Psoas muscle (tissue), 8 donors: Measurements from ENCODE around the gene INSIG1. TPM values are rescaled to one million over a fixed set of nuclear protein-coding genes. Genes with fewer than 3 reads are reported as not detected.

ENCODE experiments used
- ATAC-seq, 4 donors: fragments of 200-7000 bp; cut with Tn5 transposase; one replicate each; pipeline ENCODE4 v1.9.1; 2020; ENCODE audit warnings: moderate library complexity in 3 of 4, mild to moderate bottlenecking in 2 of 4
- DNase-seq, 2 donors: peaks; one replicate each; pipeline ENCODE4 v3.0.0-alpha.2; 2020
- H3K27ac ChIP-seq: fragments of 200-600 bp; one replicate; pipeline ENCODE4 v1.8.0; 2022
- H3K27me3 ChIP-seq, 3 donors: fragments of 200-600 bp in 1 of 3; one replicate each; pipeline versions ENCODE4 v1.6.1 to v1.8.0; 2013 to 2022; ENCODE audit warnings: low read length in 2 of 3, mild to moderate bottlenecking in 2 of 3, moderate library complexity in 1 of 3; ENCODE audit not compliant: insufficient read depth in 3 of 3
- H3K36me3 ChIP-seq, 2 donors: fragments of 200-600 bp in 1 of 2; one replicate each; pipeline versions ENCODE4 v1.6.1 to v1.8.0; 2013 to 2022; ENCODE audit warnings: low read depth in 1 of 2, mild to moderate bottlenecking in 1 of 2, moderate library complexity in 1 of 2; ENCODE audit not compliant: insufficient read depth in 1 of 2
- H3K4me1 ChIP-seq: fragments of 200-600 bp; one replicate; pipeline ENCODE4 v1.8.0; 2022
- H3K4me3 ChIP-seq: fragments of 200-600 bp; one replicate; pipeline ENCODE4 v1.8.0; 2022; ENCODE audit warnings: mild to moderate bottlenecking
- H3K9me3 ChIP-seq: fragments of 200-600 bp; one replicate; pipeline ENCODE4 v1.8.0; 2022
- CTCF ChIP-seq: fragments of 200-600 bp; IDR thresholded peaks from one replicate; pipeline ENCODE4 v1.8.0; 2022; ENCODE audit warnings: antibody characterized with exemption
- WGBS, 3 donors: extraction: QIAGEN DNeasy Blood & Tissue Kit; methylation state at CpG; one replicate each; pipeline versions ENCODE4 v1.1.6 to v1.1.7; 2013; 5-methylcytosine and 5-hydroxymethylcytosine counted together
- intact Hi-C, 2 donors: fragments of 100-400 bp; cut with DNase I; formaldehyde crosslinking; loops; one replicate each; pipeline versions ENCODE4 v1.11.0 to v1.14.2; 2022
- polyA plus RNA-seq, 3 donors: library from polyadenylated mRNA; stranded (reverse); fragments of 200-250 nt; gene quantifications; one replicate each; pipeline ENCODE4 v1.2.3, GENCODE V29; 2013
- total RNA-seq, 4 donors: library from RNA; stranded (reverse); fragmentation: NEBNext Ultra II Directional in 2 of 4; extraction: Animal tissue kit (Norgen Biotek cat#: 25700) in 2 of 4; gene quantifications; one replicate each; pipeline versions ENCODE4 v1.2.1 to v1.2.4, GENCODE V29; 2021 to 2023
- donor health status: healthy with polysubstance abuse.
- donor health status: DM: no; HTN: no; CAD: no; lungs with moderate emphysema.
- donor health status: Bipolar disorder and iron deficiency.
- donor health status: healthy.
- donor health status: DM: yes; HTN: yes; CAD: no.
- donor health status: DM: no; HTN: no; CAD: no.
- donor health status: DM: no; HTN: no; CAD: no.
- donor health status: DM: yes; HTN: yes; CAD: no.

Gene INSIG1
- total and polyA plus RNA-seq, 7 donors = 4.0 to 20.0 (median 7.4) TPM

- no peak for DNase-seq
- Histone ChIP-seq H3K27ac (no peak overlapping the region), H3K27me3 (no peaks in the 10 kb centered on the region), H3K4me1 (peaks cover 21% of the 10 kb centered on the region), H3K36me3 (no peaks in the 10 kb centered on the region), H3K4me3 (no peak overlapping the region), H3K9me3 (no peaks in the 10 kb centered on the region)
- WGBS, 3 donors = 90 to 91% (median 91%) methylated on average over 18 of the region's 18 CpGs
- no peak for TF ChIP-seq CTCF
- no peak for ATAC-seq
- intact Hi-C loops = loop anchor here in 1 of 2 donors (2.0 to 5.0 kb wide), 4 partner anchors 25 to 64 kb away; partner anchors contain the start of gene INSIG1
Measured at GRCh38 chr7:155256081-155256760, 41.5 kb upstream of the INSIG1 start.

DNA sequence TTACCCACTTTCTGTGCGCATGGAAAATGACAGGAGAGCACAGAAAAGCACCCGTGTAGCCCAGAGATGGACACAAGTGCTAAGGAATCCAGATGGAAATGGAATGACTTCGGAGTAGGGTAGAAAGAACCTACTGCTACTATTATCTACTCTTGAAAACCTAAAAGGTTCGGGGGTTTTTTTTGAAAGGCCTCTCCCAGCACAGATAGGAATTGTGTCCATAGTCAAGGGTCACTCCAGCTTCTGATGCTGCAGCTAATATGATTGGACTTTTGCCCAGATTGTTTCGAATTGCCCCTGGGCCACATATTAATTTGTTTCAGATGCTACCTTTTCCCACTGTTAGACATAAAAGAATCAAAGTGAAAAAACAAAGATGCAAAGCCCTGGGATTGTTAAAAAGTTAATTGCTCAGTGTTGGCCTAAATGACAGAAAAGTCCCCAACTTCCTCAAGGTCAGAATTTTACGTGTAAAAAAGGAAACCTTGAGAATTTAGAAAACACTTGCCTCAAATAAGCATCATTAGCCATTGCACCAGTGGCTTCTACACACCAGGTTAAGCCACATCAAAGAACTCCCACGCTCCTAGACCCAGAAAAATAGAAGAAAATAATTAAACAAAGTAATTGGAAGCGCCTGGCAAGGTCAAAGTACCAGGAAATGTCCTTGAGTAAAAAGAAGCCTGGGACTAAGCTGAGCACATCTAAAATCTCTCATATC lies 40.8 kb upstream of the INSIG1 start:
- Histone ChIP-seq H3K4me3 (peak overlapping the region; percentile 47), H3K36me3 (no peaks in the 10 kb centered on the region), H3K27ac (peak overlapping the region; percentile 91), H3K9me3 (no peaks in the 10 kb centered on the region), H3K4me1 (peaks cover 21% of the 10 kb centered on the region), H3K27me3 (no peaks in the 10 kb centered on the region)
- no peak for TF ChIP-seq CTCF
- DNase-seq = no peak
- ATAC-seq = no peak
- 53 to 59% (median 56%) methylated on average over 8 of the region's 8 CpGs for WGBS, 3 donors
- intact Hi-C loops = loop anchor here in 1 of 2 donors (2.0 to 5.0 kb wide), 4 partner anchors 26 to 65 kb away; partner anchors contain the start of gene INSIG1

DNA sequence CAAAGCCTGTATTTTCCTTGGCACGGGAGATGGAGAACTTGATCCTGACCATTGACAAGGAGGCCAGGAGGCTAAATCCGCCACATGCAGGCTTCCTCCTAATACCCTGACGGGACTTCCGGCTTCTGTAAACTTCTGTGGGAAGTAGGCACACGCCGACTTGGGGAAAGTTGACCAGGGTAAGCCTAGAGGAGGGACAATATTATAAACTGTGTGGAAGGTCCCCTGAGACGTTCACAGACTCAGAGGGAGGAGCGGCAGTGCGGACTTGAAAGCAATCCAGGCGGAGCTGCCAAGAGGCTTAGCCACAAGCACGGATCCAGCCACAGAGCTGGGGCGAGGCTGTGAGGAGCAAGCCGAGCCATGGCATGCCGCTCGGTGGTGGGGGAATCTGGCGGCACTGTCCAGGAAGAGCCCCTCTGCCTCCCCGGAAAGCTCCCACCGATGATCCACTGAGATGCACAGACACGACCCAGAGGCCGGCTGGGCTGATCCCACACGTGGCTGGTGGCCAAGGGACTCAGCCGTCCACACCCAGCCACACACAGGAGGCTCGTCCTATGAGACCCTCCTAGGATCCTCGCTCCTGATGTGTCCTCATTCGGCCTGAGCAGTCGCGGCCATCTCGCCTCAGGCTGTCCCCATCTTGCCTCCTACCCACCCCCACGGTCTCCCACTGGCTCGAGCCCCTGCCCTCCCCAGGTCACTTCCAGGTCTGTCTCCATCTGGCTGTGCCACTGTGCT lies 40.0 kb upstream of the INSIG1 start:
- no peak for TF ChIP-seq CTCF
- H3K27ac ChIP-seq = peak overlapping the region; percentile 91
- H3K27me3 ChIP-seq = no peaks in the 10 kb centered on the region
- ATAC-seq (peak; percentile 85 to 93 (median 88)), DNase-seq (peak; percentile 83 to 91)
- 3 to 6% (median 6%) methylated on average over 29 to 30 of the region's 30 CpGs for WGBS, 3 donors
- H3K4me3 ChIP-seq = peak overlapping the region; percentile 47
- H3K9me3 ChIP-seq = no peaks in the 10 kb centered on the region
- no peaks in the 10 kb centered on the region for H3K36me3 ChIP-seq
- intact Hi-C loops = loop anchor here in 1 of 2 donors (2.0 to 5.0 kb wide), 4 partner anchors 27 to 65 kb away; partner anchors contain the start of gene INSIG1
- H3K4me1 ChIP-seq = peaks cover 21% of the 10 kb centered on the region

- H3K36me3 ChIP-seq = no peaks in the 10 kb centered on the region
- 6 to 13% (median 10%) methylated on average over 3 of the region's 3 CpGs for WGBS, 3 donors
- DNase-seq (peak; percentile 65), ATAC-seq (peak; percentile 89 to 94 (median 92))
- peak overlapping the region; percentile 91 for H3K27ac ChIP-seq
- H3K4me1 ChIP-seq = peaks cover 21% of the 10 kb centered on the region
- no peaks in the 10 kb centered on the region for H3K27me3 ChIP-seq
- no peaks in the 10 kb centered on the region for H3K9me3 ChIP-seq
- H3K4me3 ChIP-seq = peak overlapping the region; percentile 47
- no peak for TF ChIP-seq CTCF
- intact Hi-C loops = loop anchor here in 1 of 2 donors (5.0 kb wide), 2 partner anchors 51 to 66 kb away; no protein-coding TSS in a partner anchor
Measured at GRCh38 chr7:155258226-155258560, 39.5 kb upstream of the INSIG1 start.
